HG02642 (cell line): ENCODE results near the gene ICAM3.
"Not testable (repeated sequence)": the region's sequence is repeated elsewhere in the genome, so short reads cannot be mapped to it uniquely, and the experiment has no call there.

Experiments used
- ATAC-seq: cut with Tn5 transposase; IDR thresholded peaks from one replicate; pipeline ENCODE4 v1.9.1; 2021; ENCODE audit warnings: mild to moderate bottlenecking; ENCODE audit not compliant: unreplicated experiment, poor library complexity

The ICAM3 gene

DNA sequence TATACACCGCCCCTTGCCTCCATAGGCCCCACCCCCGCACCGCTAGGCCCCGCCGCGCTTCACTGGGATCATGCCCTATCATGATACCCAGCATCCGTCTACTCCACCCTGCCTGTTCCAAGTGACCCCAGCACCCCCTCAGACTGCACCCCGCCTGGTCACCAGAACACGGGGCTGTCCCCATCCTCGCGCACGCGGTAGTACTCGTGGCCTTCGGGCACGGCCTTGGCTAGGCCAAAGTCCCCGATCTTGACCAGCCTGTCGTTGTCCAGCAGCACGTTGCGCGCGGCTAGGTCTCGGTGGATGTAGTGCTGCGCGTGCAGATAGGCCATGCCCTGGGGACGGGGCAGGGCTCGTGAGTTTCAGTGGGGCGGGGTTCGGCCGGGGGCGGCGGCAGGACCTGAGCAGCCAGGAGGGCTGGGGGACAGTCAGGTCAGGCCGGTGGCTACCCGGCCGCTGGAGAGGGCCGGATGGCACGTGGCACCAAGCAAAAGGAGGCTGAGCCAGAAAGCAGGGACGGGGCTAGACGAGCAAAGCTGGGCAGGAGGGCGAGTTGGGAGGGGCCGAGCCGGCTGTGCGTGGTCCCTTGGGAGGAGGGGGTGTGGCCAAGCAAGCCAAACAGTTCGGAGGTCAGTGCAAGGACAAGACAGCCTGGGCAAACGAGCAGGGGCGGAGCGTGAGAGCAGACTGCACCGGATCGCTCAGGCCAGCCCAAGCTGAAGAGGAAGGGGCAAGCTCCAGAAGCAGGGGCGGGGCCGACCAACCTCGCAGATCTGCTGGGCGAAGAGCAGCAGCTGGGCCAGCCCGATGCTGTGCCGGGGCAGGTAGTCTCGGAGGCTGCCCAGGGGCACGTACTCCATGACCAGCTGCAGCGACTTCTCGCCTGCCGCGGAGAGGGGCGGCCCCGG lies 13.6 kb upstream of the ICAM3 start:
- no peak for ATAC-seq

DNA sequence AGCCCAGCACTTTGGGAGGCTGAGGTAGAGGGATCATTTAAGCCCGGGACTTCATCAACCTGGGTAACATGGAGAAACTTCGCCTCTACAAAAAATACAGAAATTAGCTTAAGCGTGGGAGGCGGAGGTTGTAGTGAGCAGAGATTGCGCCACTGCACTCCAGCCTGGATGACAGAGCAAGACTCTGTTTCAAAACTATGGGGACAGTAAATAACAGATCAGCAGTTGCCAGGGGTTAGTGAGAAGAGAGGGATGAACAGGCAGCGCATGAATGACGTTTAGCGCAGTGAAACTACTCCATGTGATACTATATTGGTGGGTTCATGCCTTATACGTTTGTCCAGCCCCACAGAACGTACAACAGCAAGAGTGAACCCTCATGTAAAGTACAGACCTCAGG lies 7.1 kb upstream of the ICAM3 start:
- no peak for ATAC-seq

DNA sequence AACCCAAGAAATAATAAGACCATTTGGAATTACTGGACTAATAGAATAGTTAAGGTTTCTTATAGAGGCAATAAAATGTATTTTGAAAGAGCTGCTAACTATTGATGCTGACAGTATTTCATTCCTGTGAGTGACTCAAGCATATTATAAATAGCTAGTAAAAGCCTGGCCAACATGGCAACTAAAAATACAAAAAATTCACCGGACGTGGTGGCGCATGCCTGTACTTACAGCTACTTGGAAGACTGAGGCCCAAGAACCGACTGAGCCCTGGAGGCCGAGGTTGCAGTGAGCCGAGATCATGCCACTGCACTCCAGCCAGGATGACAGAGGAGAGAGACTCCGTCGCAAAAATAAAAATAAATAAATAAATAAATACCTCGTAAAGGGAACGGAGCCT lies 5.4 kb upstream of the ICAM3 start:
- ATAC-seq, result no peak

DNA sequence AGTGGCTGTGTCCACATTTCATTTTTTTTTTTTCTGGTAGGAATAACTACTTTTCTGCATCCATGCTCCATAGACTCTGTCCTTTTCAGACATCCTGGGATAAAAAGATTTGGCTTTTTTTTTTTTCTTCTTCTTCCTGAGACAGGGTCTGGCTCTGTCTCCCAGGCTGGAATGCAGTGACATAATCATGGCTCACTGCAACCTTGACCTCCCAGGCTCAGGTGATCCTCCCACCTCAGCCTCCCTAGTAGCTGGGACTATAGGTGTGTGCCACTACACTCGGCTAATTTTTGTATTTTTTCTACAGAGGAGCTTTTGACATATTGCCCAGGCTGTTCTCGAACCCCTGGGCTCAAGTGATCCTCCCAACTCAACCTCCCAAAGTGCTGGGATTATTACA lies 4.1 kb upstream of the ICAM3 start:
- no peak for ATAC-seq

DNA sequence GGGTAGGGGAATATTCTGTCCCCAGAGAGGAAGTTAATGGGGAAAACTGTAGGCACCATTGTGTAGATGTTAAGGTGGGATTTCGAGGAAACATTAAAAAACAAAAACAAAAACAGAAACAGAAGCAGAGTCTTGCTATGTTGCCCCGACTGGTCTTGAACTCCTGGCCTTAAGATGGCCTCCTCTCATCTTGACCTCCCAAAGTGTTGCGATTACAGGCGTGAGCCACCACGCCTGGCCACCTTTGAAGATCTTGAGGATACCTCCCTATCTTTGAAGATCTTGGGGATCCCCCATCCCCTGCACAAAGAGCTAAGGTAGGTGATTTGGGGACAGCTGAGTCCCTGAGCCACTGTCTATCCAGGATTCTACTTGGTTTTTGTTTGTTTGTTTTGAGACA lies 553 bp upstream of the ICAM3 start:
- no peak for ATAC-seq

- no peak for ATAC-seq
Measured at GRCh38 chr19:10338940-10339339, 484 bp downstream of the ICAM3 start.

GRCh38 chr19:10336725-10337124 lies 2.7 kb downstream of the ICAM3 start:
- not testable (repeated sequence) for ATAC-seq

GRCh38 chr19:10335352-10335985 lies 4.0 kb downstream of the ICAM3 start:
- no peak for ATAC-seq

DNA sequence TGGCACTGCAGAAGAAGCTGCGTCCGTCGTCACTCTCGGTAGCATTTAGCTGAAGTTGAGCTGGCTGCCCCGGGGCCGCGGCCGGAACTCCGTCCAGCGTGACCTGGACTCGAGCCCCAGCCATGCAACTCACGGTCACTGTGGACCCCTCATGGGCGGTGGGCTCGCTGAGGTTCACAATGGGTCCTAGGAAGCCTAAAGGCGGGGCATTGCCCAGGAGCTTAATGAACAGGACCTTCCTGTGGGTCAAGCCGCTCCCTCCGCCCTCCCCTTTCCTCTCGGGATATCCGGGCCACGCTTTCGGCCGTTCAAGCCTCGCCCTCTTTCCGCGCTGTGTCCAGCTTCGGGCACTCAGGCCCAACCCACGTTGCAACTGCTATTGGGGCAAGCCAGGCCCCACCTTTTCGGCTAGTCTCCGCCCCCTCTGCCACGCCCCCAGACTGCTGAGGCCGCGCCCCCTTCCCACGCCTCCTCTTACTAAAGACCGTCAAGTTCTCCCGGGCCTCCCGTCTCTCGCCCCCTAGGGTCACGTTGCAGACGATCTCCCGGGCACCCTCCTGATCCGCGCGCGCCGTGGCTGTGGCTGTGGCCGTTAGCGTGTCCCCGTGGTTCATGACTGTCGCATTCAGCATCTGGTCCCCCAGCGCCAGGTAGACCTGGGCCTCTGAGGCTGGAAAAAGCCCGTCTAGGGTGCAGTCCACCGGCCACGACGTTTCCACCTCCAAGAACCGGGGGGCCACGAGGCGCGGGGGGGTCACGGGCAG lies 4.7 kb downstream of the ICAM3 start:
- ATAC-seq, result no peak

DNA sequence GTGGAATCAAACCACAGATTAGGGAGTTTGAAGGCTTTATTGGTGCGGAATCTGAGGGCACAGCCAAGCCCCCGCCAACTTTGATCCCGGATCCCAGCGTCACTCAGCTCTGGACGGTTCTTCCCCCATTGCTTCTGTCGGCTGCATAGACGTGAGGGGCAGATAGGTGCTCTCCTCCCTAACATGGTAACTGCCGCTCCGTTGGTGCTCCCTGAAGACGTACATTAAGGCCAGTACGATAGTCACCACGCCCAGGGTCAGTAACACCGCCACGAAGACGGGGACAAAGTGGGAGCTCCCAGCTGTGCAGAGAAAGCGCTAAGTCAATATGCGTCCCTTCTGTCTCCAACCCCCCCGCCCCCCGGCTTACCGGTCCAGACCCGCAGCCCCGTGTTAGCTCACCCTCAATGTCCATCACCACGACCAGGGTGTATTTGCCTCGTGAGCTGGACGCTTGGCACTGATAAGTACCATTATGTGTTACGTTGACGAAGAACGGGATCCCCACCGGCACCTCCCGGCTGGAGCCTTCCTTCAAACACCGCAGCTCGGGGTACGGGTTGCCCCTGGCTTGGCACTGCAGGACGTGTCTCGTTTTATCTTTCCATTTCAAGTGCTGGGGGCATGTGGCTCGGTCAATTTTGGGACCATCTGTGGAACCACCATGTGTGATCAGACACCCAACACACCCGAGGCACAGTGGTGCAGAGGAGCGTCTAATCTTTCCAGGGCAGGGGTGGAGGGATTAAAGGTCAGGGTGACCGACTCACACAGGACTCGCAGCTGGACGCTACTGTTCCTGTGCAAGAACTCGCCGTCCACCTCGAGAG lies 5.5 kb downstream of the ICAM3 start:
- ATAC-seq, result no peak

DNA sequence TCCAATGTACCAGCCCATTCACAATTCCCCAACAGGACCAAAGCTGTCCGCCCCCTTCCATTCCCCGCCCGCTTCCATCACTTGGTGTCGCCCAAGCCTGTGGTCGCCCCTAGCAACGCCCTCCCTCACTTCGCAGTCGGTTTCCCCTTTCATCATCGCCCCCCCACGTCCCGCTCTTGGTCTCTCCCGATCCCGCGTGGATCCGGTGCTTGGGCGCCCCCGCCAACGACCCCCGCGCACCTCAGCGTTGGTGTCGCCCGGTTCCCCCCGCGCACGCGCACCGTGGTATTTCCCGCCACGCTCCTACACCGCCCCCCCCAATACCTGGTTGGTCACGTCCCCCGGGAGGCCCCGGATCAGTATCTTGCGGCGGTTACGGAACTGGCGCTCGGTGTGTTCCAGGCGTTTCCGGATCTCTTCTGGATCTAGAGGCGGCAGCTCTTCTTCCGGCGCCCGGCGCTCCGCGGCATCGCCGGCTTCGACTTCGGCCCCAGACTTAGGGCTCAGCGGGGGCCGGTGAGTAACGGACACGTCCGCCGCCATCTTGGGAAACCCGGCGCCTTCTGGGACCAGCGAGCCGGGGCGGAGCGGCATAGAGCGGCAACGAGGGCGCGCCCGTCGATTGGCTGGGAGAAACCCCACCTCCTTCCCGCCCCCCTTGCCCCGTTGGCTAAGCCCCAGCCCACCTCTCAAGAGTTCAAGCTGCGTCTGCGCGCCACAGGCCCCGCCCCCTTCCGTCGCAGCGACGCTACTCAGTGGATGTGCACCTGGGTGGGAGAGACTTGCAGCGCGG lies 6.3 kb downstream of the ICAM3 start, which contains the start of gene RAVER1:
Gene RAVER1, minus strand, starts transcription at position 565 of the 793 bp plus-strand sequence. Its CDS starts 22 bp downstream, at position 543.
- ATAC-seq, result peak; percentile 89

DNA sequence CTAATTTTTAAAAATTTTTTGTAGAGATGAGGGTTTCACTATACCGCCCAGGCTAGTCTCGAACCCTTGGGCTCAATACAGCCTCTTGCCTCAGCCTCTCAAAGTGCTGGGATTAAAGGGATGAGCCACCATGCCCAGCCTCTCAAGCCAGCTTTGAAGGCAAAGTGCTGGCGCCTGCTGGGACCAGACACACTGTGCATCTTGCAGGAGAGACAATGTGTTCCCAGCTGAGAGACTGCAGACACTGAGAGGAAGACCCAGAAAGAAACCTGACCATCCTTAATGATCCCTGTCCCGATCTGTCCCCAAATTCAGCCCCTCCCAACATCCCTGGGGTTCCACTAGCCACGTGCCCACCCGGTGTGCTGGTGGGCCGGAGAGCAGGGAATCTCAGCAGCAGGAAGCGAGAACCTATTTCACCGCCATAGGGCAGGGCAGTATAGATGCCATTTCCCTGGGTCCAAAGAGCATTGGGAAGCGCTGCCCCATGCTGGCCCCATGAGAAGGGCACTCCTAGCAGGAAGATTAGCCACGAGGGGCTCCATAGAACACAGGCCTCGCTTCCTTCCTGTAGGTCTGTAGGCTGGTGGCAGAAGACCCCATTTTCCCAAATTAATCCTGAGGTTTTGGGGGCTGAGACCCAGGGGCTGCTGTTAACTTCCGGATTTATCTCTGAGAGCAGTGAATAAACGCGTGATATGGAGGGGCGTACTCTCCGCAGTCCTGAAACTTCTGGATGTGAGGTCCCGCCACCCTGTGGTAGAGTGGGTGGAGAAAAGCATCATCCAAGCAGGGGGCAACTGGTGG lies 7.1 kb downstream of the ICAM3 start:
- ATAC-seq, result no peak

- no peak for ATAC-seq
Measured at GRCh38 chr19:10329555-10329954, 9.9 kb downstream of the ICAM3 start.

GRCh38 chr19:10328558-10329429 lies 10.6 kb downstream of the ICAM3 start:
- ATAC-seq, result no peak

DNA sequence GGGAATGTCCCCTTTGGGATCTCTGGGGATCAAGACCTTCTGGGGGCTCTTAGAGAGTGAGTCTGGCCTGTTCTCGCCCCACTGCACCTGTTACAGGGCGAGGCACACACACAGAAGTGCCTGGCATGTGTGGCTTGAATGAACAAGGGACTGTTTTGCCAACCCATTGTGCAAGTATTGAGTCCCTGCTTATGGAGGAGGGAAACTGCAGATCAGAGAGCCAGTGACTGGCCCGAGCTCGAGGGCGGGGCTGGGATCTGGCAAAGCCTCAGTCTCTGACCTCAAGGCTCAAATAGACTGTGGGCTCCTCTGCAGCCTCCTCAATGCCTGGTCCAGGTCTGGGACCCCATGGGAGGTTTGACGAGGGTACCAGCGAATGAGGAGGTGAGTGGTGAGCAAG lies 11.6 kb downstream of the ICAM3 start:
- ATAC-seq, result no peak

- no peak for ATAC-seq
Measured at GRCh38 chr19:10325732-10326131, 13.7 kb downstream of the ICAM3 start.
